GM13976 (cell line): ENCODE data around the gene TRAK2.
A peak's percentile ranks its signal among the peaks of the same experiment; 100 is the strongest.

ENCODE experiments used
- DNase-seq: peaks from one replicate; pipeline ENCODE4 v3.0.0; 2012; ENCODE audit warnings: low spot score
- CTCF ChIP-seq: IDR thresholded peaks from 2 replicates; pipeline ENCODE4 v1.5.1; 2012; ENCODE audit warnings: borderline replicate concordance, mild to moderate bottlenecking; ENCODE audit not compliant: insufficient read depth; ENCODE audit errors: extremely low read depth, missing control alignments, control extremely low read depth
- in situ Hi-C: fragments of 300-500 bp; cut with MboI; formaldehyde crosslinking; loops from one replicate; pipeline ENCODE4 v1.12.0; 2022; ENCODE audit warnings: low sequenced_read_pairs, mixed read lengths, inconsistent platforms; ENCODE audit not compliant: unreplicated experiment

The TRAK2 gene

GRCh38 chr2:201415149-201415548 is 36.1 kb downstream of the TRAK2 start:
- DNase-seq = no peak
- in situ Hi-C loops = no loop called here
- no peak for TF ChIP-seq CTCF

GRCh38 chr2:201414099-201415023 is 36.9 kb downstream of the TRAK2 start:
- TF ChIP-seq CTCF = no peak
- in situ Hi-C loops = no loop called here
- peak; percentile 42 for DNase-seq

GRCh38 chr2:201413552-201413951 is 37.7 kb downstream of the TRAK2 start:
- DNase-seq = no peak
- no peak for TF ChIP-seq CTCF
- in situ Hi-C loops = no loop called here

GRCh38 chr2:201413143-201413542 is 38.1 kb downstream of the TRAK2 start:
- in situ Hi-C loops = no loop called here
- TF ChIP-seq CTCF = no peak
- no peak for DNase-seq

GRCh38 chr2:201411421-201411820 is 39.8 kb downstream of the TRAK2 start:
- TF ChIP-seq CTCF = no peak
- in situ Hi-C loops = no loop called here
- no peak for DNase-seq

GRCh38 chr2:201408931-201409330 is 42.3 kb downstream of the TRAK2 start:
- DNase-seq = no peak
- no peak for TF ChIP-seq CTCF
- in situ Hi-C loops = no loop called here

GRCh38 chr2:201407265-201407664 is 44.0 kb downstream of the TRAK2 start:
- in situ Hi-C loops = no loop called here
- DNase-seq = no peak

More at GRCh38 chr2:201407265-201407664, 44.0 kb downstream of the TRAK2 start:
- no peak for TF ChIP-seq CTCF
